ENCODE data around the gene STARD3. TPM values are rescaled to one million over a fixed set of nuclear protein-coding genes. Genes with fewer than 3 reads are reported as not detected.

Gene STARD3
- total and polyA plus RNA-seq, 9 of the 15 experiments (the other 6 are each of a cell fraction or from before 2014, with no cell fraction given), result 0.63 to 87.0 (median 46.0) TPM

DNA sequence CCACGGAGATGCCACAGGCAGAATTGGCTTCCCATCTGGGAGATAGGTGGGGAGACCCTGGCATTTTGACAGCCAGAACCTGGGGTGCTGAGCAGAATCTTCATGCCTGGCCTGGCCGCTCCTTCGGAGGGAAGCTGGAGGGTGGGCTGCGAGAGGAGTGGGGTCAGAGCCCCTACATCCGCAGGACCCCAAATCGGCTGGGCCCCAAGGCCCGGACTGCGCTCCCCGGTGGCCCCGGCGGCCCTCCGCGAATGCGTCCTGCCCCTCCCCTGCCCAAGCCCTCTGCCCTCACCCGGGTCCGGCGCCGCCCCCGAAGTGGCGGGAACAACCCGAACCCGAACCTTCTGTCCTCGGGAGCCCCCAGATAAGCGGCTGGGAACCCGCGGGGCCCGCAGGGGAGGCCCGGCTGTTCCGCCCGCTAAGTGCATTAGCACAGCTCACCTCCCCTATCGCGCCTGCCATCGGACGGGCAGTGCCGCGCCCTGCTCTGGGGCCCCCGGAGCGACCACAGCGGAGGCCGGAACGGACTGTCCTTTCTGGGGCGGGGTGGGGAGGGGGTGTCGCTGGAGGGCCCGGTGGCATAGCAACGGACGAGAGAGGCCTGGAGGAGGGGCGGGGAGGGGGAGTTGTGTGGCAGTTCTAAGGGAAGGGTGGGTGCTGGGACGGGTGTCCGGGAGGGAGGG, 30.5 kb downstream of the STARD3 start (continued):
- TF ChIP-seq REST (IDR thresholded peaks at IDR 0.05; ENCODE audit: borderline replicate concordance) (no peak), REST (CRISPR knock-in tag; IDR thresholded peaks at IDR 0.05; ENCODE audit: low read depth) (0 out of 2 replicates have a peak, but pooled peaks have one; percentile 14), CREM (IDR thresholded peaks at IDR 0.05; ENCODE audit: low read depth) (peak; percentile 70; the same call in 1 of the 2 replicates), ZBTB12 (CRISPR knock-in tag; IDR thresholded peaks at IDR 0.05) (0 out of 2 replicates have a peak, but pooled peaks have one; percentile 30), CTBP1 (IDR thresholded peaks at IDR 0.05; ENCODE audit: borderline replicate concordance) (peak; percentile 54; the same call in 1 of the 2 replicates), MEF2D (tag; conservative IDR thresholded peaks at IDR 0.05; ENCODE audit: low read depth) (no peak), BRD4 (IDR thresholded peaks at IDR 0.05) (0 out of 2 replicates have a peak, but pooled peaks have one; percentile 56), HNRNPK (IDR thresholded peaks at IDR 0.05; ENCODE audit: low read depth, low read length, poor library complexity, severe bottlenecking) (peak; percentile 16), NFRKB (IDR thresholded peaks at IDR 0.05; ENCODE audit: low read depth) (peak; percentile 47; the same call in 1 of the 2 replicates), ZNF408 (CRISPR knock-in tag; IDR thresholded peaks at IDR 0.05; ENCODE audit: low read depth) (no peak), HES1 (IDR thresholded peaks at IDR 0.05; ENCODE audit: low read depth) (0 out of 2 replicates have a peak, but pooled peaks have one; percentile 18), BDP1 (IDR thresholded peaks at IDR 0.05; ENCODE audit: insufficient read depth, insufficient read length) (no peak)
- TF ChIP-seq, protein P1, sequence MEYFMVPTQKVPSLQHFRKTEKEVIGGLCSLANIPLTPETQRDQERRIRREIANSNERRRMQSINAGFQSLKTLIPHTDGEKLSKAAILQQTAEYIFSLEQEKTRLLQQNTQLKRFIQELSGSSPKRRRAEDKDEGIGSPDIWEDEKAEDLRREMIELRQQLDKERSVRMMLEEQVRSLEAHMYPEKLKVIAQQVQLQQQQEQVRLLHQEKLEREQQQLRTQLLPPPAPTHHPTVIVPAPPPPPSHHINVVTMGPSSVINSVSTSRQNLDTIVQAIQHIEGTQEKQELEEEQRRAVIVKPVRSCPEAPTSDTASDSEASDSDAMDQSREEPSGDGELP (CRISPR knock-in tag; IDR thresholded peaks at IDR 0.05; ENCODE audit: borderline replicate concordance), result 0 out of 2 replicates have a peak, but pooled peaks have one; percentile 38
- TF ChIP-seq, protein P2, sequence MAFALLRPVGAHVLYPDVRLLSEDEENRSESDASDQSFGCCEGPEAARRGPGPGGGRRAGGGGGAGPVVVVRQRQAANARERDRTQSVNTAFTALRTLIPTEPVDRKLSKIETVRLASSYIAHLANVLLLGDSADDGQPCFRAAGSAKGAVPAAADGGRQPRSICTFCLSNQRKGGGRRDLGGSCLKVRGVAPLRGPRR (CRISPR knock-in tag; IDR thresholded peaks at IDR 0.05), result no peak
